Right lung (tissue), 5 donors: ENCODE measurements around the gene CACNA2D2. TPM values are rescaled to one million over a fixed set of nuclear protein-coding genes. Genes with fewer than 3 reads are reported as not detected.

Experiments used
- DNase-seq, 2 donors: peaks; one replicate each; pipeline ENCODE4 v3.0.0-alpha.2; 2013
- polyA plus RNA-seq, 5 donors: library from polyadenylated mRNA; unstranded; fragments of 120-200 nt; gene quantifications; one replicate each; pipeline versions ENCODE4 v1.2.1 to v1.2.3, GENCODE V29; 2013; ENCODE audit warnings: inconsistent platforms in 1 of 5, low replicate concordance in 1 of 5; ENCODE audit not compliant: insufficient read length in 5 of 5, insufficient read depth in 1 of 5

Gene CACNA2D2
- polyA plus RNA-seq, 5 donors = 11.3 to 33.6 (median 27.5) TPM

DNA sequence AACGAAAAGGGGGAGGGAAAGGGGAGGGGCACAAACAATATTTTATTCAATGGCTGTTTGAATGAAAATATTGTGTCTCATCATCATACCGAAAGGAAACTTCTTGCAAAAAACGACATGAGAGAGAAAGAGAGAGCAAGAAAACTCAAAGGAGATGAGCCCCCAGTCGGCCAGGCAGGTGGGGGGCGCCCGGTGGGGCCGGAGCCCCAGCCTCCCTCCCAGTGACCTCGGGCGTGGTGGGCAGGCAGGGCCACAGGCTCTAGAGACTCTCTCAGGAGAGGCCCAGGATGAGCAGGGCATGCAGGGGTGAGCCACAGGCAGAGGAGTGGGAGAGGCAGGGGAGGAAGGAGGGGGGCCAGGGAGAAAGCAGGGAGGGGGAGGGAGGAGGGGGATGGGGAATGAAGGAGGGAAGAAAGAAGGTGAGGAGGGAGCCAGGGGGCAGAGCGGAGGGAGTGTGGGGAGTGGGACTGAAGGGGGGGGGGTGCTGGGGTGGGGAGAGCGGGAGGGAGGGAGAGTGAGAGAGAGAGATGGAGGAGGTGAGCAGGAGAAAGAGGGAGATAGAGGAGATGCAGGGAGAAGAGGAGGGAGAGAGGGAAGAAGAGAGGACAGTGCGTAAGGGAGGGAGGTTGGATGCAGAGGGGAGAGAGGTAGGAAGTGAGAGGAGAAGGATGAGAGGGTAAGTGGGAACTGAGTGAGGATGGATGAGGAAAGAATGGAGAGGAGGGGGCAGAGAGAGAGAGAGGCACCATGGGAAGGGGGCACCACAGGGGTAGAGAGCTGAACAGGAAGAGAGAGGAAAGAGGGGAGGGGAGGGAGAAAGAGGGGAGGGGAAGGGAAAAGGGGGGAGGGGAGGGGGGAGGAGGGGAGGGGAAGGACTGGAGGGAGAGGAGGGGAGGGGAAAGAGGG, 130.0 kb downstream of the CACNA2D2 start:
- DNase-seq = no peak

GRCh38 chr3:50372349-50372748, 131.1 kb downstream of the CACNA2D2 start:
- no peak for DNase-seq

DNA sequence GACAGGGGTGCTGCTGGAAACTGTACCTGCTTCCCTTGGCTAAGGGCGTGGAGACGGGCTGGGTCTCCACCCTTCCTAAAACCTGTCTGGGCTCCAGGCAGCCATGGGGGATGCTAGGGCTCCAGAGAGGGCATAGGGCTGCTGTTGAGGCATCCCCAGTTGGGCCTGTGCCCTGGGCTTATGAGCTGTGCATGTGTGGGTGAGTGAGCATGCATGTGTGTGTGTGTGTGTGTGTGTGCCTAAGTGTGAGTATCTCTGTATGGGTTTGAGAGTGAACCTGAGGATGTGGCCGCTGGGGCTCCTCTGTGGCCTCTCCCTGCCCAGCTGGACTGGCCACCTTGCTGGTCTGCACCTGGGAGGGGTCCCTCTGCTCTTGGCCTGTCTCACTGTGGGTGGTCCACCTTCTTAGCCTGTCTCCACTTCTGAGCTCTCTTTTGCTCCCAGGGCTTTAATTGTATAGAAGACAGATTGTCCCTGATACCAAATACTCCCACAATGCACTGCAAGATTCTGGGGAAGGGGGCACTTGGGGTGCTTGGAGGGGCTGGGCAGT, 132.2 kb downstream of the CACNA2D2 start:
- no peak for DNase-seq

GRCh38 chr3:50370594-50370993, 132.8 kb downstream of the CACNA2D2 start:
- DNase-seq = no peak

- DNase-seq = no peak
These were observed 134.3 kb downstream of the CACNA2D2 start for GRCh38 chr3:50369012-50369670.

DNA sequence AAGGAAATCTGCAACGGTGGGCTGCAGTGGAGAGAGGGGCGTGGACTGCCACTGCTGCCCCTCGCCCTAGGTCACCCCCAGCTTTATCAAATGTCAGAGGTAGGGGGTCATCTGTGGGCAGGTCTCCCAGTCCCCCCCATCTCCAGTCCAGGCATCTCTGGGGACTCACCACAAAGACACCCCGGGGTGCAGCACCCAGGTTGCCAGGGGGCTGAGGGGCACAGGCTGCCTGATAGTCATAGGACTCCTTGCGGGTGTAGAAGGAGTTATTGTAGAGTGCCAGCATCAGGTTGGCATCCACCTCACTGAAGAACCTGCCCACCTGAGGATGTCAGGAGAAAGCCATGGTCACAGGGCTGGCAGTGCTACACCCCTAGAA, 137.6 kb downstream of the CACNA2D2 start:
- no peak for DNase-seq

DNA sequence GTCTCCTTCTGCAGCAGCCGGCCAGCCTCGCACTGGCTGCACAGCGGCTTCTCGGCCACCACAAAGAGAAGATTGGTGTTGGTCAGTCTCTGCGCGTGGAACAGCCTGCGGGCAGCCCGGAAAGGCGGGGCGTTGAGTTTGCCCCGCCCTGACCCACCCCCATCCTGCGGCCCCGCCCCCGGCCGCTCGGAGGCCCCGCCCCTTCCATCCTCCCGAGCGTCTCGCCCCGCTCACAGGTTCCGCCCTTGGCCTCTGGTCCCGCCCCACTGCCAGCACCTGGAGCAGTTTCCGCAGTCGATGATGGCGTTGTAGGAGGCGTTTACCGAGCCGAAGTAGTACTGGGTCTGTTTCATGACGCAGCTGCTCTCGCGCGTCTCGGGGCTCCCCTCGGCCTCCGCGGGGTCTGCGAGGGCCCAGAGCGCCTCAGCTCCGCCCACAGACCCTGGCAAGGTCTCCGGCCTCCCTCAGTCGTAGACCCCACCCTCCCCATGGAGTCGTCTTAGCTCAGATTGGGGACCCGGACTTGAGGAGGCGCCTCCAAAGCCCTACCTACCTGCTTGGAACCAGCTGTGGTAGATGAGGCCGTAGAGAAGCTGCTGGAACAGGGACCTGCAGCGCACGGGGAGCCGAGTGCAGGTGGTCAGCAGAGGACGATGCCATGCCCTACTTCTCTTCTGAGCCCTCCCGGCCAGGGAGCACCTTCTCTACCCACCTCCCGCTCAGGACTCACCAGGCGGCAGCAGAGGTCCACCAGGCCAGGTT, 138.2 kb downstream of the CACNA2D2 start:
- DNase-seq = peak; percentile 56 to 65

- DNase-seq = no peak
These were observed 138.8 kb downstream of the CACNA2D2 start for GRCh38 chr3:50364573-50365079.

- no peak for DNase-seq
These were observed 143.7 kb downstream of the CACNA2D2 start for GRCh38 chr3:50359760-50360110.

- peak; percentile 94 to 95 for DNase-seq
These were observed 144.3 kb downstream of the CACNA2D2 start, which contains the start of gene TMEM115 for GRCh38 chr3:50358911-50359759. TMEM115 (minus strand) TSS chr3:50359521; CDS start chr3:50359063, 458 bp downstream.

- DNase-seq = no peak
These were observed 145.0 kb downstream of the CACNA2D2 start for GRCh38 chr3:50358355-50358910.

DNA sequence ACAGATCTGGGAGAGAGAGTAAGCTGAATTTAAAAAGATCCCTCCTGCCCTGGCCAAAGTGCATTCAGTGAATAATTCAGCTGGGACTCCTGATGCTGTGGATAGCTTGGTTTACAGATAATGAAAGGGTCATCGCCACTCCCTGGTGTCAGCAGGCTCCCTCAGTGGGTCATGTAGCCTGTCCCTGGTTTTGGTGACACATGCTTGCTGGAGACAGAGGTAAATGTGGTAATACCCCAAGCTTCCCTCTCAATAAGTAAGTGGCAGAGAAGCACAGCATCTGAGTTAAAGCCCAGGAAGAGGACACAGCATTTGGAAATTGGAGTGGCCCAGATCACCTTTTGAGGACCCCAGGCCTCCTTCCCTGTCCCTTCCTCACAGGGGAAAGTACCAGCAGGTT, 146.0 kb downstream of the CACNA2D2 start:
- no peak for DNase-seq

DNA sequence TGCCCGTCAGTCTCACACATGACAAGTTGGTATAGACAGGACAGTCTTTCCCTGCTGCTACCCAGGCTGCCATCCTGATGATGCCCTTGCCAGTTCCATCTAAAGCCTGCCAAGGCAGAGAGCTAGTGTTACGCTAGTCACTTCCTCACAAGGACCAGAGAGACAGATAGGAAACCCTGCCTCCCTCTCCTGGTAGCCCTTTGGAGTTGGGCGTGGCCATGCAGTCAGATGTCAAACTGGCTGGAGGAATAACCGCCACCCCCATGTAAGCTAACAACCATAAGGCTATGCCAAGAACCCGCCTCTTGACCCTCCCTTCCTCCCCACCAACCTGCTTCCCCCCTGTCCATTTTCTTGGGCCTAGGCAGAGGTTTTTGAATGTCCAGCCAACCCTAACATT, 146.9 kb downstream of the CACNA2D2 start:
- no peak for DNase-seq

GRCh38 chr3:50355829-50356552, 147.4 kb downstream of the CACNA2D2 start:
- no peak for DNase-seq

- DNase-seq = no peak
These were observed 148.6 kb downstream of the CACNA2D2 start for GRCh38 chr3:50354850-50355249.

GRCh38 chr3:50354186-50354764, 149.2 kb downstream of the CACNA2D2 start:
- DNase-seq = no peak

DNA sequence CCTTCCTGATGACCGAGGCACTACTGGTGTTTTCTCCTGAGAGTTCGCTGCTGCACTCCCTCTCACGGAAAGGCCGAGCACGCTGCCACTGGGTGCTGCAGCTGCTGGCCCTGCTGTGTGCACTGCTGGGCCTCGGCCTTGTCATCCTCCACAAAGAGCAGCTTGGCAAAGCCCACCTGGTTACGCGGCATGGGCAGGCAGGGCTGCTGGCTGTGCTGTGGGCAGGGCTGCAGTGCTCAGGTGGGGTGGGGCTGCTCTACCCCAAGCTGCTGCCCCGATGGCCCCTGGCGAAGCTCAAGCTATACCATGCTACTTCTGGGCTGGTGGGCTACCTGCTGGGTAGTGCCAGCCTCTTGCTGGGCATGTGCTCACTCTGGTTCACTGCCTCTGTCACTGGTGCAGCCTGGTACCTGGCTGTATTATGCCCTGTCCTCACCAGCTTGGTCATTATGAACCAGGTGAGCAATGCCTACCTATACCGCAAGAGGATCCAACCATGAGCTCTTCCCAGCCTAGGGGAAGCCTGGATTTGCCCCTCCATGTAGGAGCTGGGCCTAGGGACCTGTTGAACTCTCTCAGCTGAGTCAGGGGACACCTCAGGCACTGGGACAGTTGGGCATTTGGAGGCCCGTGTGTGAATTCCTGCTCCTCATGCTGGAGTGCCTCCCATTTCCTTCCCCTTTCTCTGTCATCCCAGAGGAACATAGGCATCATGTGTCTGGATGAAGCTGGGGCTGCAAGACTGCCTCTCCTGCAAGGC, 150.0 kb downstream of the CACNA2D2 start:
- no peak for DNase-seq

DNA sequence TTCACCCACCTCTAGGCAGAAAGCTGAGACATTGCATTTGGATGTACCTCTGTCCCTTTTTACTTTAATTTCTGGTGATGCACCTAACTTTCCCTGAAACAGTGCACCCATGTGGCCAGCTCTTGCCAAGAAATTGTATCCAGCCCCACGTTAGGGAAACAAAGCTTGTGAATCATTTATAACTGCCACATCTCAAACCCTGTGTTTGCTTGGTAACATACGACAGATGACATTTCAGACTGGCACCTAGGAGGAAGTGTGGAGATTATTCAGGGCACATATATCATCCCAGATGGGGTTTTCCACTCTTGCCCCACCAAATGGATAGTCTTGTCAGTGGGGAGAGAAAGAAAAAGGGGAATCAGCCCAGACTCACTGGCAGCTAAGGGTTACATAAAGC, 150.7 kb downstream of the CACNA2D2 start:
- DNase-seq = no peak

GRCh38 chr3:50351323-50351697, 152.1 kb downstream of the CACNA2D2 start:
- no peak for DNase-seq
